Measurements from ENCODE around the gene SLC1A2. TPM values are rescaled to one million over a fixed set of nuclear protein-coding genes. Genes with fewer than 3 reads are reported as not detected.

The SLC1A2 gene
- total RNA-seq, 1 donor from 2014 or later: 9.1 TPM

DNA sequence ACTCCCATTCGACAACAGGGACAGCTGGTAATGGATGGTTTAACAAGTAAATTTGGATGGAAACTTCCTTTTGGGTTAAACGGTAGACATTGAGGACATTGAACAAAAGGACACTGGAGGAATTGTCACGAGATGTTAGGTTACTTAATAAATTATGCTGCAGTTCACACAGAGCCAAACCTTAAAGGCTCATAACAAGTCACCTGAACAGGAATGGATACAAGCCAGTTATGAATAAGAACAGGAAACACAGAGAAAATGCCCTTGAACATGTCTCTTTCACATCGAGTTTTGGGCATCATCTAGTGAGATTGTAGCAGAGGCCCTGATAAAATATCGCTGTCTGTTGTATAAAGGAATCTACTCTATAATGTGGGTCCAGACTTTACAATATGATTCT lies 214.7 kb downstream of the SLC1A2 start:
- DNase-seq (ENCODE audit: low spot score): no peak

More for the DNA sequence above, 214.7 kb downstream of the SLC1A2 start:
- ATAC-seq: no peak

Other genes starting within 250 kb of the SLC1A2 start
- 1.8 TPM for gene PAMR1, start 106.1 kb upstream of the SLC1A2 start, total RNA-seq
- 0.73 TPM for gene FJX1, start 198.9 kb upstream of the SLC1A2 start, total RNA-seq
- gene TRIM44, start 243.2 kb upstream of the SLC1A2 start, total RNA-seq: 30.8 TPM

Data from left lobe of liver (tissue), 2 donors.